Ascending aorta (tissue), 2 donors: ENCODE results near the gene CENPP. TPM values are rescaled to one million over a fixed set of nuclear protein-coding genes. Genes with fewer than 3 reads are reported as not detected.

Experiments used
- DNase-seq, 2 donors: peaks; one replicate each; pipeline ENCODE4 v3.0.0-alpha.2; 2019; ENCODE audit warnings: low spot score in 2 of 2
- H3K27ac ChIP-seq, 2 donors: fragments of 200-600 bp; sonication (generic); one replicate each; pipeline ENCODE4 v1.5.1; 2016 to 2017; ENCODE audit warnings: mild to moderate bottlenecking in 1 of 2
- H3K27me3 ChIP-seq: fragments of 200-600 bp; sonication (generic); one replicate; pipeline ENCODE4 v1.5.1; 2017
- H3K36me3 ChIP-seq, 2 donors: fragments of 200-600 bp; sonication (generic); one replicate each; pipeline ENCODE4 v1.5.1; 2016
- H3K4me1 ChIP-seq, 2 donors: fragments of 200-600 bp; sonication (generic); one replicate each; pipeline ENCODE4 v1.5.1; 2016 to 2017; ENCODE audit warnings: mild to moderate bottlenecking in 1 of 2
- H3K4me3 ChIP-seq, 2 donors: fragments of 200-600 bp; sonication (generic); one replicate each; pipeline ENCODE4 v1.5.1; 2016 to 2017; ENCODE audit warnings: mild to moderate bottlenecking in 1 of 2
- H3K9me3 ChIP-seq, 2 donors: fragments of 200-600 bp; sonication (generic); one replicate each; pipeline ENCODE4 v1.5.1; 2016
- intact Hi-C: fragments of 100-400 bp; cut with DNase I; formaldehyde crosslinking; loops from one replicate; pipeline ENCODE4 v1.15.1; 2023
- total RNA-seq: library from RNA; depleted of rRNA; stranded (reverse); fragments of >200 nt; gene quantifications from one replicate; pipeline ENCODE4 v1.1.0, GENCODE V29; 2016
- TF ChIP-seq, protein P1 (sequence below), 3 experiments: fragments of 200-600 bp in 2 of 3; fragments of 450-650 bp in 1 of 3; sonication (generic) in 2 of 3; IDR thresholded peaks; one replicate each; pipeline ENCODE4 v1.5.1; 2016 to 2019; ENCODE audit warnings: antibody characterized with exemption in 3 of 3, mild to moderate bottlenecking in 1 of 3, moderate library complexity in 1 of 3

CENPP gene
- total RNA-seq, 1 donor from 2014 or later = 0.43 TPM

DNA sequence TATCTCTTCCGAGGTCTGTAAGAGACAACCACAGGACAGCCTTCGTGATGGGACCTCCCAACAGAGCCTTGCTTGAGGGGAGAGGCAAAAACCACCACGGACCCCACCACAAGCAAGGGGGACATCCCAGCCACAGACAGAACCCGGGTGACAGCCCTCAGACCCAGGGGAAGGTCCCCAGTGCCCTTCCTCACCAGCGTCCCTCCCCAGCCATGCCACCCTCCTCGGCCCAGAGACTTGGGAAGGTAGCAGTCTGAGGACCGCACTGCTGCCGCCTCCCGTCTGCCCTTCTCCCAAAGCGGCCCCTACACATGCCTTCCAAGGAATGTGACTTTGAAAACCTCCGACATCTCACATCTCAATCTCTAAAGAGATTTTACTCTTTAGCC, 330.8 kb downstream of the CENPP start:
- H3K27ac ChIP-seq = no peak overlapping the region
- H3K4me3 ChIP-seq = no peak overlapping the region
- TF ChIP-seq, protein P1, sequence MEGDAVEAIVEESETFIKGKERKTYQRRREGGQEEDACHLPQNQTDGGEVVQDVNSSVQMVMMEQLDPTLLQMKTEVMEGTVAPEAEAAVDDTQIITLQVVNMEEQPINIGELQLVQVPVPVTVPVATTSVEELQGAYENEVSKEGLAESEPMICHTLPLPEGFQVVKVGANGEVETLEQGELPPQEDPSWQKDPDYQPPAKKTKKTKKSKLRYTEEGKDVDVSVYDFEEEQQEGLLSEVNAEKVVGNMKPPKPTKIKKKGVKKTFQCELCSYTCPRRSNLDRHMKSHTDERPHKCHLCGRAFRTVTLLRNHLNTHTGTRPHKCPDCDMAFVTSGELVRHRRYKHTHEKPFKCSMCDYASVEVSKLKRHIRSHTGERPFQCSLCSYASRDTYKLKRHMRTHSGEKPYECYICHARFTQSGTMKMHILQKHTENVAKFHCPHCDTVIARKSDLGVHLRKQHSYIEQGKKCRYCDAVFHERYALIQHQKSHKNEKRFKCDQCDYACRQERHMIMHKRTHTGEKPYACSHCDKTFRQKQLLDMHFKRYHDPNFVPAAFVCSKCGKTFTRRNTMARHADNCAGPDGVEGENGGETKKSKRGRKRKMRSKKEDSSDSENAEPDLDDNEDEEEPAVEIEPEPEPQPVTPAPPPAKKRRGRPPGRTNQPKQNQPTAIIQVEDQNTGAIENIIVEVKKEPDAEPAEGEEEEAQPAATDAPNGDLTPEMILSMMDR (IDR thresholded peaks at IDR 0.05) = no peak
- intact Hi-C loops = no loop called here
- no peak for DNase-seq
- peaks cover 0 to 5% of the 10 kb centered on the region in 2 donors for H3K4me1 ChIP-seq
- no peaks in the 10 kb centered on the region for H3K27me3 ChIP-seq
- H3K36me3 ChIP-seq = peaks cover 20% of the 10 kb centered on the region in 2 donors
- H3K9me3 ChIP-seq = no peaks in the 10 kb centered on the region

DNA sequence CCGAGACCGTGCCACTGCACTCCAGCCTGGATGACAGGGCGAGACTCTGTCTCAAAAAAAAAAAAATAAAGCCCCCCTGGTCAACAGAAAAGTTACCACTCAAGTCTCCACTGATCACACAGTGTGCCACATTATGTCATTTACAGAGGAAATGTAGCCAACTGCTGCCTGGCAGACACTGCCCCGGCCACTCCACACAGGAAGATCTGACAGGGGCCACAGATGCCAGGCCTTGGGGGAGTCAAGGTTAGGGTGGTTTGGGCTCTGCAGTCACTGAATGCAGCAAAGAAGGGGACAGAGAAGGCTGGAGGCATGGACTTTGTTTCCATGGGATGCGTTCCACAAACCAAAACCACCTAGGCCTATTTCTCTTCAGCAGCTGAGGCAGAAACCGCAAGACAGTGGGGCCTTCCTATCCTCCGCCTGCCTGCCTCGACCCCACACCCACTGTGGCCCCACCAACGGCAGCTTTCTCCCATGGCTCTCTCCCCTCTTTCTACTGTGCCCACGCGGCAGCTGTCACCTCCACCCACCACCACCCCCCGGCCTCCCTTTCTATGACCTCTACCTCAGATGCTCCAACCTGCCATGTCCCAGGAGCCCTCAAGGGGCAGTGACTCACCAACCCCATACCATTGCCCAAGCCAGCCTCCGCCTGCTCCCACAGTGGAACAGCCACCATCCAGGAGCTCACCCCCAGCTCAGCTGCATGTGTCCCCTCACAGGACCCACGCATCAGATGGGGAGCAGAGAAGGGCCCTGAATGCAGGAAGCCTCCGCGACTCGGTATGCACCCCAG, 331.7 kb downstream of the CENPP start:
- intact Hi-C loops = no loop called here
- Histone ChIP-seq H3K4me3 (no peak overlapping the region), H3K36me3 (peaks cover 15 to 19% of the 10 kb centered on the region in 2 donors), H3K27me3 (no peaks in the 10 kb centered on the region), H3K9me3 (no peaks in the 10 kb centered on the region), H3K4me1 (peaks cover 0 to 5% of the 10 kb centered on the region in 2 donors), H3K27ac (no peak overlapping the region)
- TF ChIP-seq, protein P1 (IDR thresholded peaks at IDR 0.05) = no peak
- no peak for DNase-seq

DNA sequence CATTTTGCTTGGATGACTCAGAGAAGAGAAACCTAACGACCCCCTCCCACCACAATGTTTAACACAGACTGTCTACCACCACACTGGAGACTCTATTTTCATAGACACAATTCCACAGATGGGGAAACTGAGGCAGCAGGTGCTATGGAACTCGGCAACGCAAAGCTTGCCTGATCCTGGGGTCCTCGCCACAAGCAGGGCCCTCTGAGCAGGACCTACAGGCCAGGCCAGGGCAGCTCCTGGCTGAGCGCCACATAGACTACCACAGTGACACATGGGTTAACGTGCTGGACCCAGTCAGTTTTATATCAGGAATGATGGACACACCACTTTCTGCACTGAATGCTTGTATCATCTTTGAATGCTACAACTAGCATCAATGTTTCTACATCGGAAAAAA, 332.4 kb downstream of the CENPP start:
- peaks cover 13 to 19% of the 10 kb centered on the region in 2 donors for H3K36me3 ChIP-seq
- H3K27me3 ChIP-seq = no peaks in the 10 kb centered on the region
- TF ChIP-seq, protein P1 (IDR thresholded peaks at IDR 0.05) = no peak
- no peaks in the 10 kb centered on the region for H3K9me3 ChIP-seq
- DNase-seq = no peak
- no peak overlapping the region for H3K4me3 ChIP-seq
- H3K4me1 ChIP-seq = peaks cover 0 to 5% of the 10 kb centered on the region in 2 donors
- intact Hi-C loops = no loop called here
- no peak overlapping the region for H3K27ac ChIP-seq

DNA sequence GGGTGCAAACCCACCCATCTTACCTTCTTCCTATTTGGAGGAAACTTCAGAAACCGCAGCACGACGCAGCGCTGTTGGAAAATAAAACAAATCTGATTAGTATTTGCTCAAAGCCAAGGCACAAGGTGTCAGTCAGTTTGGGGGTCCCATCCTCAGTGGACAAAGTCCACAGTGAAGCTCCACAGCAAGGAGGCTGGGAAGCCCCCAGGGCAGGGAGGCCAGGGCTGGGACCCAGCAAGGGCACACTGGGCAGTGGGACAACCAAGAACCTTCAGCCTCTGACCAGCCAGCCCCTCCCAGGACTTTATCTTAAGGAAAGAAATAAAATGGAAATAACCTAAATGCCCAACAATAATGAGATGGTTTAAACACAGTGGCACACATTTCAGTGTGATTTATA, 332.9 kb downstream of the CENPP start:
- intact Hi-C loops = no loop called here
- DNase-seq = no peak
- no peak overlapping the region for H3K4me3 ChIP-seq
- TF ChIP-seq, protein P1 (IDR thresholded peaks at IDR 0.05) = no peak
- no peaks in the 10 kb centered on the region for H3K27me3 ChIP-seq
- no peak overlapping the region for H3K27ac ChIP-seq
- no peaks in the 10 kb centered on the region for H3K9me3 ChIP-seq
- H3K36me3 ChIP-seq = peaks cover 13 to 20% of the 10 kb centered on the region in 2 donors
- peaks cover 0 to 4% of the 10 kb centered on the region in 2 donors for H3K4me1 ChIP-seq

DNA sequence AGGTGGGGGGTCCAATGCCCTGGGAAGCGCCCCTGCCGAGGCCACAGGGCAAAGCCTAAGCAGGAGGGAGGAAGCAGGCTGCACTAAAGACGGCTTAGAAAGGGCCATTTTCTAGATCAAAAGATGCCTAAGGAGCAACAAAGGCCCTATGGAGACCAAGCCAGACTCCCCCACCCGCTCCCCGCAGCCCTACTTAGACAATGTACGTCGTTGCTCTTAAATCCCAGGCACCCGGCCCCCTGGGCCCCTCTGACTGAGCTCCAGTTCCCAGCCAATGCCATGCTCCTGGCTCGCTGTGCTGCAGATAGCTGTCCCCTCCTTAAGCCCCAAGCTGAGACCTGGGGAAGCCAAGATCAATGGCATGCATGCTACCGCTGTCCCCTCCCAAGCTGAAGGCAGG, 333.8 kb downstream of the CENPP start:
- no peaks in the 10 kb centered on the region for H3K4me1 ChIP-seq
- intact Hi-C loops = no loop called here
- no peaks in the 10 kb centered on the region for H3K27me3 ChIP-seq
- DNase-seq = no peak
- no peak overlapping the region for H3K4me3 ChIP-seq
- H3K36me3 ChIP-seq = peaks cover 13 to 20% of the 10 kb centered on the region in 2 donors
- H3K9me3 ChIP-seq = no peaks in the 10 kb centered on the region
- TF ChIP-seq, protein P1 (IDR thresholded peaks at IDR 0.05) = no peak
- H3K27ac ChIP-seq = no peak overlapping the region
